ENCODE results near the gene CHMP1B. TPM values are rescaled to one million over a fixed set of nuclear protein-coding genes. Genes with fewer than 3 reads are reported as not detected.

CHMP1B gene, protein sequence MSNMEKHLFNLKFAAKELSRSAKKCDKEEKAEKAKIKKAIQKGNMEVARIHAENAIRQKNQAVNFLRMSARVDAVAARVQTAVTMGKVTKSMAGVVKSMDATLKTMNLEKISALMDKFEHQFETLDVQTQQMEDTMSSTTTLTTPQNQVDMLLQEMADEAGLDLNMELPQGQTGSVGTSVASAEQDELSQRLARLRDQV
- polyA plus RNA-seq = 49.1 TPM

DNA sequence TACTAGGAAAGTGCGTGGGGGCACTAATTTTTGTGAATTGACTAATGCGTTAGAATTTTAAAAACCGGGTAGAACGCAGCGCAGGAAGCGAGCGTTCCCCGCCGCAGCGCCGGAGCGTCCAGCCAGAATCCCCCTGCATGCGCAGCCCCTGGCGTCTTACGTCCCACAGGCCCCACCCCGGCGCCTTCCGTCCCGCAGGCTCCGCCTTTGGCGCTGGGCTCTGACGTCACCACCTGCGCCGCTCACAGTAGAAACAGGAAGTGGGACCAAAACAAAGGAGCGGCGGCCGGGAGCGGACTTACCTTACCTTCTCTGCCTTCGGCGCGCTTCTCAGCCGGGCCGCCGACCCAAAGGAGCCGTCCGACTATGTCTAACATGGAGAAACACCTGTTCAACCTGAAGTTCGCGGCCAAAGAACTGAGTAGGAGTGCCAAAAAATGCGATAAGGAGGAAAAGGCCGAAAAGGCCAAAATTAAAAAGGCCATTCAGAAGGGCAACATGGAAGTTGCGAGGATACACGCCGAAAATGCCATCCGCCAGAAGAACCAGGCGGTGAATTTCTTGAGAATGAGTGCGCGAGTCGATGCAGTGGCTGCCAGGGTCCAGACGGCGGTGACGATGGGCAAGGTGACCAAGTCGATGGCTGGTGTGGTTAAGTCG, at the start of gene CHMP1B:
CHMP1B (plus strand) TSS at position 268 of the 660 bp plus-strand sequence; CDS start at position 367, 99 bp downstream.
- peak within 1 kb of the TSS; percentile 99 to 100 (median 99) for H3K4me3 Mint-ChIP-seq
- no peaks in the 10 kb centered on the region for H3K9me3 Mint-ChIP-seq
- H3K4me1 Mint-ChIP-seq = peaks cover 17 to 23% (median 22%) of the 10 kb centered on the region in 3 donors
- H3K36me3 Mint-ChIP-seq = peaks cover 3% of the 10 kb centered on the region
- H3K27me3 Mint-ChIP-seq = peaks cover 2% of the 10 kb centered on the region
- peak within 1 kb of the TSS; percentile 98 to 100 (median 99) for H3K27ac Mint-ChIP-seq

DNA sequence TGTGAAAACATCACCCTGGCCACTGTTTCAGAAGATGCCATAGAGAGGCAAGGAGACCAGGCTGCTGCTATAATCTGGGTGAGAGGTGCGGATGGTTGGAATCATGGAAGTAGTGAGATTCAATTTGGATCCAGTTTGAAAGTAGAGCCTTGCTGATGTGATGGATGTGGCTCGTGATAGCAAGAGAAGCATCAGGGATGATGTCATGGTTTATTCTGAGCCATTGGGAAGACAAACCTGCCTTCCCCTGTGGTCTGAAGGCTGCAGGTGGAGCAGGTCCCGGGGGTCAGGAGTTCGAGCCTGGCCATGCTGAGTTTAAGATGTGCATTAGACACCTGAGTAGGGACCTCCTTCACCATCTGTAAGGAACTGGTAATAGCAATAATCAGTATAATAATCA, 49.6 kb upstream of the CHMP1B start:
- peaks cover 0 to 3% (median 0%) of the 10 kb centered on the region in 3 donors for H3K4me1 Mint-ChIP-seq

DNA sequence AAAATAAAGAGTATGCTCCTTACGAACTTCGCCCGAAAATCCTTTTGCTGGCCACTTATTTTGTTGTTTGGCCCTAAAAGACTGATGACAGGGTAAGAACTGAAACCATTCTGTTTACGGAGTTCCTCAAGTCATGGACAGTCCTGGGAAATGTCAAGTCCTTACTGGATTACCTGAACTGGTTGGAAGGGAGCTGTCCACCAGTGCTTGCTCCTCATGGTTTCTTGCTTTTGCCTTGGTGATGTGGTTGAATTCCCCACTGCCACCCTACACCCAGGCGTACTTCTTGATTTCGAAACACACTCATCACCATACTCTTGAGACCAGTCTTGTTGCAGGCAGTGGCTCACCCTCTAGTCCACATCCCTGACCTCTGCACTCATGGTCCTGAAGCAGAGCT, 49.1 kb upstream of the CHMP1B start:
- Mint-ChIP-seq H3K4me1 (peaks cover 0 to 3% (median 0%) of the 10 kb centered on the region in 3 donors), H3K9me3 (no peaks in the 10 kb centered on the region), H3K4me3 (no peak overlapping the region), H3K27me3 (peaks cover 4% of the 10 kb centered on the region), H3K36me3 (no peaks in the 10 kb centered on the region), H3K27ac (no peak overlapping the region)

More for the DNA sequence above, 49.6 kb upstream of the CHMP1B start:
- Mint-ChIP-seq H3K27ac (no peak overlapping the region), H3K4me3 (no peak overlapping the region), H3K36me3 (no peaks in the 10 kb centered on the region), H3K9me3 (no peaks in the 10 kb centered on the region), H3K27me3 (peaks cover 4% of the 10 kb centered on the region)

DNA sequence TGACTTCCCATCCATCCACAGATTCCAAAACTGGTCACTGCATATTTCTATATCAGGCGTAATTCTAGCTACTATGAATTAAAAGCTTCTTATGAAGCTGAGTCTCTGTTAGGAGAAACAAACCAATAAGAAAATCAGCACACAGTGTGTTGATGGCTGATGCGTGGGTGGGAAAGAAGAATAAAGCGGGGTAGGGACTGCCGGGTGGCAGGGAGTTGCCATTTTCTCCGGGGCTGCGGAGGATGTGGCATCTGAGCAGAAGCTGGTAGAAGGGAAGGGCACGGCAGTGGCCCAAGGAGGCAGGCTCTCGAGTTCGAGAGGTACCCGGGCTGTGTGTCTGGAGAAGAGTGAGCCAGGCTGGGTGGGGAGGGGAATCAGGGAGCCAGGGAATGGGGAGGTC, 48.6 kb upstream of the CHMP1B start:
- H3K4me3 Mint-ChIP-seq = no peak overlapping the region
- peaks cover 0 to 3% (median 0%) of the 10 kb centered on the region in 3 donors for H3K4me1 Mint-ChIP-seq
- H3K36me3 Mint-ChIP-seq = no peaks in the 10 kb centered on the region
- H3K27ac Mint-ChIP-seq = no peak overlapping the region
- peaks cover 4% of the 10 kb centered on the region for H3K27me3 Mint-ChIP-seq
- no peaks in the 10 kb centered on the region for H3K9me3 Mint-ChIP-seq

DNA sequence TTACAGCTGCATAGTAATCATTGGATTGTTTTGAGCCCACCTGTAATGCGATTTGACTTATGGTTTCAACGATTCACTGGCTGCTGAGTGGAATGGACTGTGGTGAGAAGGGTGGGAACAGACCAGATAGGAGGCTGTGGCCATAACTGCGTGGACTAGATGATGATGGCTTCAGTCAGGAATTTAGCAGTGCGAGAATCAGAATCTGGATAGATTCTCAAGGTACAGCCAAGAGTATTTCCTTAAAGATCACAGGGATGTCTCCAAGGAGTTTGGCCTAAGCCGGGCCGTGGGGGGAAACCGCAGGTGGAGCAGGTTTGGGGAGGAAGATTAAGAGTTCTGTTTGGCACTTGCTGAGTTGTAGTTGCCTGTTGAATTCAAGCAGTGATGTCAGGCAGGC, 44.0 kb upstream of the CHMP1B start:
- Mint-ChIP-seq H3K27me3 (peaks cover 7% of the 10 kb centered on the region), H3K4me1 (no peaks in the 10 kb centered on the region), H3K9me3 (no peaks in the 10 kb centered on the region), H3K4me3 (no peak overlapping the region), H3K27ac (no peak overlapping the region), H3K36me3 (no peaks in the 10 kb centered on the region)

DNA sequence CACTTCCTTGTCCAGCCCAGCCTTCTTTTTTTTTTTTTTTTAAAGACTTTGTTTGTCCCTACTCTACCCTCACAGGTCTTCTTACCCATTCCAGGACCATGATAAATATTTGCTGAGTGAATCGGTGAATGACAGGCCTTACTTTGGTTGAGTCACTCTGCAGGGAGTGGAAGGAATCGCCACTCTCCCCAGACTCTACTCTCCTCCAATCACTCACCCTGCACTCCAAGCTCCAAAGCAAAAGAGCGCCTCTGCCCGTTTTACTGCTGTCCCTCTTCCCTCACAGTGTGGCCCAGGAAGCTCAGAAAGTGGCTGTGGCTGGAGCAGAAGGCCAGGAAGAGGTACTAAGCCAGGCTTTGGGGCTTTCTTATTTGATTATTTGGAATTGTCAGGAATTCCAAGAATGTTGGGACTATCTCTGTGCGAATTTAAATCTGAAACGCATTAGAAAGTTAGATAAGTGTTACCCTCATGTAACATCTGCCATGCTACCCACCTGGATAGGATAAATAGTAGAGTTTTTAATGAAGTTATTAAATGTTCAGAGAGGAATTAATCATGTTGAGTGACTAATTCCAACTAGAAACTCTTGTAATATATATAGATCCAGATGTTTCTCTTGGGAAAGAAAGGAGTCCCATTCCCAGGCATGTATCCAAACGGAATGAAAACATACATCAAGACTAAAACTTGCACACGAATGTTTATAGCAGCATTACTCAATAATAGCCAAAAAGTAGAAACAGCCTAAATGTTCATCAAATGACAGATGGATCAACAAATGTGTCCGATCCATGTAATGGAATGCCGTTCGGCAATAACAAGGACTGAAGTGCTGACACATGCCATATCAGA, 43.0 kb upstream of the CHMP1B start:
- H3K4me1 Mint-ChIP-seq = no peaks in the 10 kb centered on the region
- H3K36me3 Mint-ChIP-seq = no peaks in the 10 kb centered on the region
- H3K4me3 Mint-ChIP-seq = no peak overlapping the region
- no peaks in the 10 kb centered on the region for H3K9me3 Mint-ChIP-seq
- no peak overlapping the region for H3K27ac Mint-ChIP-seq
- H3K27me3 Mint-ChIP-seq = peaks cover 5% of the 10 kb centered on the region

DNA sequence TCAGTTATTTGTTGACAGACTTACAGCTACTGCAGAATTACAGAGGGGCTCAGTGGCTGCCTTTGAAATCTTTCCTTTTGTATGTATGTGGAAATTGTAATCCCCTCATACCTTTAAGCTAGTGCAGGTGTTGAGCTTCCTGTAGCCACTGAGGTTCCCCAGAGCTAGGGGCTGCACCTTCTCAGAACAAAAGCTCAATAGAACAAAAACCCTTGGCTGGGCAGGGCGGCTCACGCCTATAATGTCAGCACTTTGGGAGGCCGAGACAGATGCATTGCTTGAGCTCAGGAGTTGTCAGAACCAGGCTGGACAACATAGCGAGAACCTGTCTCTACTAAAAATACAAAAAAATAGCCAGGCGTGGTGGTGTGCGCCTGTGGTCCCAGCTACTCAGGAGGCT, 41.3 kb upstream of the CHMP1B start:
- H3K27me3 Mint-ChIP-seq = peaks cover 7% of the 10 kb centered on the region
- H3K9me3 Mint-ChIP-seq = no peaks in the 10 kb centered on the region
- H3K36me3 Mint-ChIP-seq = peaks cover 2% of the 10 kb centered on the region
- no peak overlapping the region for H3K4me3 Mint-ChIP-seq
- no peak overlapping the region for H3K27ac Mint-ChIP-seq
- H3K4me1 Mint-ChIP-seq = no peaks in the 10 kb centered on the region

DNA sequence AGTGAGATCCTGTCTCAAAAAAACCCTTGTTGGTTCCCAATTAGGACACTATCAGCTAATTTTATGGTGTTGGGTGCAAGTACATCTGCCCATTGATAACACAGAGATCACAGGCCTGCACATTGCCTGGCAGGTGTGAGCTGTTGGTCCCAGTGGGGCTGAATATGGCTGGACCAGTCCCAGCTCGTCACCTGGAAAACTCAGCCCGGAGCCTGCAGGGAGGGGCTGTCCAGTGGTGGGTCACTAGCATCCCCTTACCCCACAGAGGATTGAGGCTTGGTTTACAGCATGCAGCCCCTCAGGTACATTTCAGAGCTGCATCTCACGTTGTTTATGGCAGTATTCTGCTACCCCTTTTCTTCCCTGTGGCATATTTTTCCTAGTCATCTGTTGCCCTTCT, 40.8 kb upstream of the CHMP1B start:
- Mint-ChIP-seq H3K4me3 (no peak overlapping the region), H3K36me3 (peaks cover 2% of the 10 kb centered on the region), H3K27ac (no peak overlapping the region), H3K27me3 (peaks cover 7% of the 10 kb centered on the region), H3K9me3 (no peaks in the 10 kb centered on the region), H3K4me1 (no peaks in the 10 kb centered on the region)

DNA sequence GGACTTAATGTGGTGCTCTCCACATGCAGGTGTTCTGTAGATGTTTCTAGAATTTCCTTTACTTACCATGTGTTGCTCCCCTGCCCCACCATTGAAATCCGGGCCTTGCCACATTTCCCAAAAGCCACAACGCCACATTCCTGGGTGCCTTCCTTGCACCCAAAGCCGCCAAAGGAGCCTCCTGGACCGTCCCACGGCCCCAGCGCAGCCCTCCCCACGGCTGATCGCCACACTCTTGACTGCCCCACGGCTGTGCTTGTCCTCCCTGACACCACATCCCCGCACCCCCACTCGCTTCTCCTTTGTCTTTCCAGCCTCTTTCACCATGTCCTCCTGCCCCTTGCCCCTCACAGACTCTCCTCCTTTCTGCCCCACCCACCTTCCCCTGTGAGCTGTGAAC, 40.2 kb upstream of the CHMP1B start:
- H3K27me3 Mint-ChIP-seq = peaks cover 7% of the 10 kb centered on the region

DNA sequence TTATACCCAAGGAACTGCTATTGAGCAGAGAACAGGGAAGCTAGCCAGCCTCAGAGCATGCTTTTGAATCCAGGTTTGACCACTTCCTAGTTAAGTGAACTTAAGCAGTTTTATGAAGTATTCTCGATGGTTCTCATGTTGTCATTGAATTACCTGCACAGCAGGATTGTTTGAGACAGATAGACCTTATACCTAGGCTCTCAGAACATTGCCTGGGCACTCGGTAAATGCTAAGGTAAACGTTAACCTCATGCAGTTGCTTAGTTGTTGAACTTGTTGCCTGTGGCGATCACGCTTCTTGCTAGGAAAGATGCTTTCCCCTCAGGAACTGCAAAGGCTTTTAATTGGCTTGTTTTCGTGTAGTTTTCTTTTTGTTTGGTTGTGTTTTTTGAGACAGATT, 34.0 kb upstream of the CHMP1B start:
- H3K27me3 Mint-ChIP-seq = peaks cover 1% of the 10 kb centered on the region
- H3K36me3 Mint-ChIP-seq = peaks cover 2% of the 10 kb centered on the region
- H3K9me3 Mint-ChIP-seq = peaks cover 0 to 3% (median 2%) of the 10 kb centered on the region in 3 donors
- no peak overlapping the region for H3K27ac Mint-ChIP-seq
- no peaks in the 10 kb centered on the region for H3K4me1 Mint-ChIP-seq
- H3K4me3 Mint-ChIP-seq = no peak overlapping the region

More for the DNA sequence above, 40.2 kb upstream of the CHMP1B start:
- Mint-ChIP-seq H3K4me1 (no peaks in the 10 kb centered on the region), H3K9me3 (peaks cover 0 to 2% (median 0%) of the 10 kb centered on the region in 3 donors), H3K4me3 (no peak overlapping the region), H3K36me3 (peaks cover 2% of the 10 kb centered on the region), H3K27ac (no peak overlapping the region)

DNA sequence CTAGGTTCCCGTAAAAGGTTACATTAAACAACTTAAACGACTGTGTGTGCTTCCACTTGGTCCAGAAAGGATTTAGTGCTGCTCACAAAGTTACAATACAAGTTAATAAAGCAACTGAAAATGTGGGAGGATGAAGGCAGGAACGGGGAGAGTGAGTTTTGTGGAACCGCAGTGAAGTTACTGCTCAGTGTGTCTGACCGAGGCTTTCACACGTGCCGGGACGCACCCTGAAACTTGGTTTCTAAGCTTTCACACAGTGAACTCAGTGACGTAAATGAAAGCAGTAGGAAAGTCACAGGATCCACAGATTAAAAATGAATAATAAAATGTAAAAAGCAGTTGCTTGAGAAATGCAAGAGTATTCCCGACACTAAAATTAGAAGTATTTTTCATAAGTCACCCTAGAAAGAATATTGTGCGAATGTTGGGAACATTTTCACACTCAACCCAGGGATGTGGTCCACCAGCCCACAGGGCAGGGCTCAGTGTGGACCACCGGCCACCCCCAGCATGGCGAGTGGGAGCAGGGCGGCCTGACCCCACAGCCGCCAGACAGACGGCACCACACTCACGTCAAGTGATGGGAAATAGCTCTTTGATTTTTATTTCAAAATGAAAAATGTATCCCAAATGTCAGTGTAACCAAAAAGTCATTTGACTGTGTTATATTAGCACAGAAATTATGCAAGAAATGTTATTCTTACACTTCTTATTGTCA, 32.6 kb upstream of the CHMP1B start:
- Mint-ChIP-seq H3K4me3 (no peak overlapping the region), H3K27me3 (no peaks in the 10 kb centered on the region), H3K36me3 (no peaks in the 10 kb centered on the region), H3K27ac (no peak overlapping the region), H3K9me3 (peaks cover 0 to 3% (median 2%) of the 10 kb centered on the region in 3 donors), H3K4me1 (no peaks in the 10 kb centered on the region)

DNA sequence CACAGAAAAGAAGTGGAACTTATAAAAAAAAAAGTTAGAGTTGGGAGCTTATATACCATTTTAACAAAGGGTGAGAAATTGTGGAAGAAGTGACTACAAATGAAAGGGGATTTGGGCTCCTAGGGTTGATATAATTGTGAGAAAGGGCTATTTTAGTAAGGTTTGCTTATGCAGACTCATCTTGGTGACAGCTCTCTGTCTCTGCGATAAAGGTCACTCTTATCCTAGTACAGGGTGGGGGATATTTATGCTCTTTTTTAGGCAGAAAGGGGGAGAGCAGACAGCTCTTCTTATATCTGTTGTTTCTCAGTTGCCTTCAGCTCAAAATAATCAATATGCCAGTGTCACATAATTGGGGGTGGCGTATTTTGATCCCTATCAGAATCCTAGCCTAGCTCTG, 31.3 kb upstream of the CHMP1B start:
- Mint-ChIP-seq H3K9me3 (peaks cover 0 to 3% (median 2%) of the 10 kb centered on the region in 3 donors), H3K27me3 (peaks cover 1% of the 10 kb centered on the region), H3K4me1 (no peaks in the 10 kb centered on the region)

DNA sequence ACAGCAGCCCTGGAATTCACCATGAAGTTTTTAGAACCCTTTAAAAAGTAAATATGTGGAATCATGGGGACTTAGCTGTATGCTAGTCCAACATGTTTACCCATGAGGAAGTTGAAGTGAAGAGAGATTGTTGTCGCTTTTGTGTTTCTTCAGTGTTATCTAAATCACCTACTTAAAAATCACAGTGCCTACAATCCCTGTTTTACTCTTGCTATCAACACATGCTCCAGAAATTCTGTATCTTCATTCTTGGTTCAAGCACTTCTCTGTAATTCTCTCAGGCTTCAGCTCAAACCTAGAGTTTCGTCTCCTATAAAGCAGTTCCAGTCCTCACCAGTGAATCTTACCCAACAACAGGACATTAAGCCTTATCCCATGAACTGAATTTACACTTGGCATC, 30.5 kb upstream of the CHMP1B start:
- H3K36me3 Mint-ChIP-seq = no peaks in the 10 kb centered on the region
- no peaks in the 10 kb centered on the region for H3K4me1 Mint-ChIP-seq
- H3K9me3 Mint-ChIP-seq = peaks cover 0 to 3% (median 2%) of the 10 kb centered on the region in 3 donors
- no peak overlapping the region for H3K27ac Mint-ChIP-seq
- peaks cover 1% of the 10 kb centered on the region for H3K27me3 Mint-ChIP-seq
- no peak overlapping the region for H3K4me3 Mint-ChIP-seq

More for the DNA sequence above, 31.3 kb upstream of the CHMP1B start:
- Mint-ChIP-seq H3K27ac (no peak overlapping the region), H3K4me3 (no peak overlapping the region), H3K36me3 (no peaks in the 10 kb centered on the region)

DNA sequence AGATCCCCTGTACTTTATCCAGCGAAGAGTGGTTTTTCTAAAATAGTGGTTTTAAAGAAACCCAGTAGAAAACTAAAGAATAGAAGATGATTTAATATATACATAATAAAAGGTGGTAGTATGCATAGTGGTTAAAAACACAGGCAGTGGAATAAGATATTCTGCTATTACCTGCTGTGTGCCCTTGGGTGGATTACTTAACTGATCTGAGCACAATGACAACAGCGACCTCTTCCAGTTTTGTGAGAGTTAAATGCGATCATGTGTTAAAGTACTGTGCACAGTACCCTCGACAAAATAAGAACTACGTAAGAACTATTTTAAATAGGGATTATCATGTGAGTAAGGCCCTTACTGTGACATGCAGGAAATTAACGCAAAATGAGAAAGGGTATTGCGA, 30.0 kb upstream of the CHMP1B start:
- Mint-ChIP-seq H3K27me3 (peaks cover 1% of the 10 kb centered on the region), H3K36me3 (no peaks in the 10 kb centered on the region), H3K4me1 (no peaks in the 10 kb centered on the region), H3K9me3 (peaks cover 0 to 3% (median 0%) of the 10 kb centered on the region in 3 donors), H3K27ac (no peak overlapping the region), H3K4me3 (no peak overlapping the region)

Data from IgD-negative memory B cell (primary cell).